OCI-LY7 (cell line): ENCODE measurements around the gene UBXN2A. TPM values are rescaled to one million over a fixed set of nuclear protein-coding genes. Genes with fewer than 3 reads are reported as not detected.

Experiments
- BruUV-seq: library from RNA; stranded (reverse); fragments of 400-500 nt; replicated peaks from 2 replicates; lab custom pipeline; 2021; lab: Mats Ljungman, UMichigan
- CTCF ChIA-PET: fragments of 300-600 bp; sonication (Branson Sonifier 250); formaldehyde crosslinking; loops from one replicate; lab custom pipeline; 2022; ENCODE audit warnings: antibody characterized with exemption; ENCODE audit not compliant: unreplicated experiment; lab: Charles Lee
- POLR2A ChIA-PET: fragments of 300-600 bp; sonication (Branson Sonifier 250); formaldehyde crosslinking; loops from one replicate; lab custom pipeline; 2022; ENCODE audit warnings: antibody characterized with exemption; lab: Charles Lee
- DNase-seq: peaks from one replicate; pipeline ENCODE4 v3.0.0-alpha.2; 2015; ENCODE audit warnings: low spot score
- H2AFZ ChIP-seq: fragments of 200-600 bp; sonication (generic), shearing (Covaris generic); 2 replicates; pipeline ENCODE4 v1.6.1; 2014; ENCODE audit warnings: mild to moderate bottlenecking, antibody characterized with exemption, low read length, moderate library complexity
- H3K27ac ChIP-seq: fragments of 200-600 bp; sonication (generic); 2 replicates; pipeline ENCODE4 v1.5.1; 2014; ENCODE audit warnings: mixed run types, low read depth, mild to moderate bottlenecking, moderate library complexity, low read length, inconsistent platforms; ENCODE audit not compliant: poor library complexity, severe bottlenecking
- H3K36me3 ChIP-seq: fragments of 200-600 bp; sonication (generic); 2 replicates; pipeline ENCODE4 v1.6.1; 2014; ENCODE audit warnings: mild to moderate bottlenecking, antibody characterized with exemption, low read length, moderate library complexity, mixed read lengths; ENCODE audit not compliant: insufficient read depth
- H3K4me1 ChIP-seq: fragments of 200-600 bp; sonication (generic); 2 replicates; pipeline ENCODE4 v1.5.1; 2014; ENCODE audit warnings: mild to moderate bottlenecking, low read length; ENCODE audit not compliant: insufficient read depth, poor library complexity, severe bottlenecking
- H3K4me2 ChIP-seq: fragments of 200-600 bp; sonication (generic); 2 replicates; pipeline ENCODE4 v1.6.1; 2014; ENCODE audit warnings: mild to moderate bottlenecking, low read length
- H3K4me3 ChIP-seq: fragments of 200-600 bp; sonication (generic); 2 replicates; pipeline ENCODE4 v1.5.1; 2014; ENCODE audit warnings: mild to moderate bottlenecking, low read depth, low read length; ENCODE audit not compliant: poor library complexity, severe bottlenecking
- H3K79me2 ChIP-seq: fragments of 200-600 bp; sonication (generic); 2 replicates; pipeline ENCODE4 v1.6.1; 2016; ENCODE audit warnings: low read depth, mild to moderate bottlenecking, low read length, moderate library complexity, mixed read lengths; ENCODE audit not compliant: insufficient read depth
- H3K9me2 ChIP-seq: fragments of 200-600 bp; sonication (generic); 2 replicates; pipeline ENCODE4 v1.6.1; 2016; ENCODE audit warnings: mild to moderate bottlenecking, low read length, mixed read lengths; ENCODE audit not compliant: insufficient read depth
- H3K9me3 ChIP-seq: fragments of 200-600 bp; sonication (generic); 2 replicates; pipeline ENCODE4 v1.6.1; 2014; ENCODE audit warnings: mild to moderate bottlenecking, mixed run types, low read length, mixed read lengths
- H4K20me1 ChIP-seq: fragments of 200-600 bp; sonication (generic); 2 replicates; pipeline ENCODE4 v1.6.1; 2014; ENCODE audit warnings: mild to moderate bottlenecking, antibody characterized with exemption, low read length, moderate library complexity, mixed read lengths; ENCODE audit not compliant: insufficient read depth
- EZH2phosphoT487 ChIP-seq: fragments of 200-600 bp; sonication (generic); IDR thresholded peaks from 2 replicates; pipeline ENCODE4 v1.6.1; 2018; ENCODE audit warnings: low read depth, borderline replicate concordance, mild to moderate bottlenecking, mixed run types, antibody characterized with exemption, low read length, moderate library complexity, mixed read lengths
- intact Hi-C: fragments of 100-400 bp; cut with micrococcal nuclease; formaldehyde crosslinking; loops from one replicate; pipeline ENCODE4 v1.10.0; 2022; ENCODE audit not compliant: unreplicated experiment
- total RNA-seq, 2 experiments: library from RNA; depleted of rRNA in 1 of 2; stranded (reverse); fragments of >200 nt in 1 of 2; shearing (Covaris generic) in 1 of 2; gene quantifications; 2 replicates each; pipeline ENCODE4 v1.2.3, GENCODE V29; 2014 to 2022
- TF ChIP-seq, protein P1 (sequence below): fragments of 200-600 bp; sonication (generic); conservative IDR thresholded peaks from 2 replicates; pipeline ENCODE4 v1.5.1; 2014; ENCODE audit warnings: mild to moderate bottlenecking, antibody characterized with exemption, low read length, moderate library complexity, mixed read lengths

The UBXN2A gene
- total RNA-seq, 2 experiments from 2014 or later, result 10.0 to 15.4 TPM

DNA sequence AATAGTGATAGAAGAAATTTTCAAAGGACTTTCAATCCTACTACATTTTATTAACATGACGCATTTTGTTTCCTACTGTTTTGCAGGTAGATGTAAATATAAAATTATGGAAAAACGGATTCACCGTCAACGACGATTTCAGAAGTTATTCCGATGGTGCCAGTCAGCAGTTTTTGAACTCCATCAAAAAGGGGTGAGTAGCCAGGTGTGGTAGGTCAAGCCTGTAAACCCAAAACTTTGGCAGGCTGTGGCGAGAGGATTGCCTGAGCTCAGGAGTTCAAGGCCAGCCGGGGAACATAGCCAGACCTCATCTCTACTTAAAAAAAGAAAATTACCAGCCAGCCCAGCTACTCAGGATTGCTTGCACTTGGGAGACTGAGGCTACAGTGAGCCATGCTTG lies 36.6 kb downstream of the UBXN2A start:
- Histone ChIP-seq H3K4me2 (no peak overlapping the region), H3K36me3 (peaks cover 21% of the 10 kb centered on the region), H3K4me3 (no peak overlapping the region), H2AFZ (no peak overlapping the region), H4K20me1 (no peaks in the 10 kb centered on the region), H3K79me2 (no peaks in the 10 kb centered on the region), H3K4me1 (no peaks in the 10 kb centered on the region), H3K9me2 (no peaks in the 10 kb centered on the region), H3K27ac (no peak overlapping the region), H3K9me3 (no peaks in the 10 kb centered on the region)
- POLR2A ChIA-PET, result no interaction called here
- no TSS peak for BruUV-seq
- TF ChIP-seq, protein P1, sequence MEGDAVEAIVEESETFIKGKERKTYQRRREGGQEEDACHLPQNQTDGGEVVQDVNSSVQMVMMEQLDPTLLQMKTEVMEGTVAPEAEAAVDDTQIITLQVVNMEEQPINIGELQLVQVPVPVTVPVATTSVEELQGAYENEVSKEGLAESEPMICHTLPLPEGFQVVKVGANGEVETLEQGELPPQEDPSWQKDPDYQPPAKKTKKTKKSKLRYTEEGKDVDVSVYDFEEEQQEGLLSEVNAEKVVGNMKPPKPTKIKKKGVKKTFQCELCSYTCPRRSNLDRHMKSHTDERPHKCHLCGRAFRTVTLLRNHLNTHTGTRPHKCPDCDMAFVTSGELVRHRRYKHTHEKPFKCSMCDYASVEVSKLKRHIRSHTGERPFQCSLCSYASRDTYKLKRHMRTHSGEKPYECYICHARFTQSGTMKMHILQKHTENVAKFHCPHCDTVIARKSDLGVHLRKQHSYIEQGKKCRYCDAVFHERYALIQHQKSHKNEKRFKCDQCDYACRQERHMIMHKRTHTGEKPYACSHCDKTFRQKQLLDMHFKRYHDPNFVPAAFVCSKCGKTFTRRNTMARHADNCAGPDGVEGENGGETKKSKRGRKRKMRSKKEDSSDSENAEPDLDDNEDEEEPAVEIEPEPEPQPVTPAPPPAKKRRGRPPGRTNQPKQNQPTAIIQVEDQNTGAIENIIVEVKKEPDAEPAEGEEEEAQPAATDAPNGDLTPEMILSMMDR, result no peak
- no peak for TF ChIP-seq EZH2phosphoT487
- DNase-seq, result no peak
- intact Hi-C loops, result no loop called here
- CTCF ChIA-PET, result no interaction called here

DNA sequence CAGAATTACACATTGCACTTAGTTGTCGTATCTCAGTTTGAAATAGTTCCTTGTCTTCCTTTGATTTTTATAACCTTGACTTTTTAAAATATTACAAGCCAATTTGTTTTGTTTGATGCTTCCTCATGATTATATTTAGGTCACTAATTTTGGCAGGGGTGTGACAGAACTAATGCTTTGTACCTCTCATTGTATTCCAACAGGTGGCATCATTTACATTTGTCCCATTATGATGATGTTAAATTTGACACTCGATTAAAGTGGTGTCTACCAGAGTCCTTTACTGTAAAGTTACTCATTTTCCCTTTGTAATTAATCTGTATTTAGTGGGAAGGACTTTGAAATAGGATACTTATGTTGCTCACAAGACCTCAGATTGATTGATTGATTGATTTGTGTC lies 48.1 kb downstream of the UBXN2A start:
- Histone ChIP-seq H3K4me1 (no peaks in the 10 kb centered on the region), H3K27ac (no peak overlapping the region), H3K9me3 (no peaks in the 10 kb centered on the region), H3K4me2 (no peak overlapping the region), H3K9me2 (no peaks in the 10 kb centered on the region), H2AFZ (no peak overlapping the region), H3K36me3 (no peaks in the 10 kb centered on the region), H3K79me2 (no peaks in the 10 kb centered on the region), H4K20me1 (no peaks in the 10 kb centered on the region), H3K4me3 (no peak overlapping the region)
- BruUV-seq, result no TSS peak
- no peak for TF ChIP-seq EZH2phosphoT487
- TF ChIP-seq, protein P1, result peak; percentile 74
- DNase-seq, result peak; percentile 38
- ChIA-PET CTCF (no interaction called here), POLR2A (no interaction called here)
- intact Hi-C loops, result loop anchor here (2.0 to 5.0 kb wide), 2 partner anchors 96 to 174 kb away; partner anchors contain the start of gene TP53I3

DNA sequence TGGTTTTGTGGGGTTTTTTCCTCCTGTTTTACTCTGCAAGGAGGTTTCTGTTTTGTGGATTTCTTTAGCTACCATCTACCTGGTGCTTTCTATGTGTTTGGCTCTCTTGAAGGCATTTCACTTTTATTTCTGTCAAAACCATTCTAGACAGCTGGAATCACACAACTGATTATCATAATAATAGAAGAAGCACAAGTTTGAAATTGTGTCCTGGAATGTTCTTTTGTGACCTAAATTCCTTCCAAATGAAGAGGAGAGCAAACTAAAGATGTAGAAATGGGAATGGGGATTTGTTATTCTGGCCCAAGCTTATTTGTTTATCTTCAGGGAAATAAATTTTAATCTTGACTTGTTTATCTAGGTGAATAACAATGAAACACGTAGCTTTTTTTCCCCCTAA lies 52.7 kb downstream of the UBXN2A start:
- Histone ChIP-seq H3K4me2 (no peak overlapping the region), H3K27ac (no peak overlapping the region), H3K36me3 (no peaks in the 10 kb centered on the region), H3K79me2 (no peaks in the 10 kb centered on the region), H3K9me3 (no peaks in the 10 kb centered on the region), H2AFZ (no peak overlapping the region), H3K9me2 (no peaks in the 10 kb centered on the region), H4K20me1 (no peaks in the 10 kb centered on the region), H3K4me1 (no peaks in the 10 kb centered on the region), H3K4me3 (no peak overlapping the region)
- BruUV-seq, result TSS peak; percentile 25
- CTCF ChIA-PET, result no interaction called here
- POLR2A ChIA-PET, result no interaction called here
- no peak for DNase-seq
- intact Hi-C loops, result no loop called here
- TF ChIP-seq EZH2phosphoT487, result no peak
- TF ChIP-seq, protein P1, result no peak
